ENCODE measurements around the gene SLC24A4.
A peak's percentile ranks its signal among the peaks of the same experiment; 100 is the strongest.

SLC24A4 gene

DNA sequence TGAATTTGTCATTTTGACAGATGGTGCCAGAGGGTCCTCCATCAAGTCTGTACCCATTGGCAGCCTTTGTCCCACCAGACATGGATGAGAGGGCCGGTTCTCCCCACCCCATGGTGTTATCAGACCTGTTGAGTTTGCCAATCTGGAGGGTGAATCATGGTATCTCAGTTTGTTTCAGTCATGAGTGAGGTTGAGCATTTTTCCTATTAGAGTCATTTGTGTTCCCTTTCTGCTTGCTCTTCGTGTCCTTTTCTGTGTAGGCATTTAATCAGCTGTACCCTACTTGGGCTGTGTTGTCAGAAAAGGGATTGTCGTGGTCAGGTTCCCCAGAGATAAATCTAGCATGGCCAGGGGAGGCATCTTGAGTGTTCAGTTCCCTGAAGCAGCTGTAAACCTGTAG lies 30.5 kb downstream of the SLC24A4 start:
- no peak overlapping the region for H3K4me3 ChIP-seq (replicated peaks in 1 of 2; ENCODE audit: low read depth in 2 of 2, low read length in 2 of 2)
- no peak for DNase-seq (ENCODE audit: low read depth in 2 of 2)
- TF ChIP-seq, protein P1, sequence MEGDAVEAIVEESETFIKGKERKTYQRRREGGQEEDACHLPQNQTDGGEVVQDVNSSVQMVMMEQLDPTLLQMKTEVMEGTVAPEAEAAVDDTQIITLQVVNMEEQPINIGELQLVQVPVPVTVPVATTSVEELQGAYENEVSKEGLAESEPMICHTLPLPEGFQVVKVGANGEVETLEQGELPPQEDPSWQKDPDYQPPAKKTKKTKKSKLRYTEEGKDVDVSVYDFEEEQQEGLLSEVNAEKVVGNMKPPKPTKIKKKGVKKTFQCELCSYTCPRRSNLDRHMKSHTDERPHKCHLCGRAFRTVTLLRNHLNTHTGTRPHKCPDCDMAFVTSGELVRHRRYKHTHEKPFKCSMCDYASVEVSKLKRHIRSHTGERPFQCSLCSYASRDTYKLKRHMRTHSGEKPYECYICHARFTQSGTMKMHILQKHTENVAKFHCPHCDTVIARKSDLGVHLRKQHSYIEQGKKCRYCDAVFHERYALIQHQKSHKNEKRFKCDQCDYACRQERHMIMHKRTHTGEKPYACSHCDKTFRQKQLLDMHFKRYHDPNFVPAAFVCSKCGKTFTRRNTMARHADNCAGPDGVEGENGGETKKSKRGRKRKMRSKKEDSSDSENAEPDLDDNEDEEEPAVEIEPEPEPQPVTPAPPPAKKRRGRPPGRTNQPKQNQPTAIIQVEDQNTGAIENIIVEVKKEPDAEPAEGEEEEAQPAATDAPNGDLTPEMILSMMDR (IDR thresholded peaks at IDR 0.05; ENCODE audit: low read depth, low read length): no peak

DNA sequence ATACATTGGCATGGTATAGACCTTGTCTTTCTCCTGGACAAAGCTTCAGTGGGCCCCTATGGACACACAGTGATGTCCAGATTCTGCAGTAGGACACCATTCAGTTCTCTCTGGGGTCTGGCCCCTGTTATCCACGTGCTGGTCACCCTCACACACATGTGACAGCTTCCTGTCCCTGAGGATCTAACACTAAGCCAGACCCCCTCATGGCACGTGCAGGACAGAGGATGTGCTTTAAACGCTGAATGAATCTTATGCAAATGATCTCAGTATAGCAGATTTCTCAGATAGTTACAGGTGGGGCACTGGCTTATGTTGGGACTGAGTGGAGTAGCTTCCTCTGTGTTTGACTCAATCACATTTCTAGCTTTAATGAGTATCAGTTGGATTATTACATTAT lies 33.7 kb downstream of the SLC24A4 start:
- TF ChIP-seq, protein P1 (IDR thresholded peaks at IDR 0.05; ENCODE audit: low read depth, low read length): no peak
- DNase-seq (ENCODE audit: low read depth in 2 of 2): no peak
- H3K4me3 ChIP-seq (replicated peaks in 1 of 2; ENCODE audit: low read depth in 2 of 2, low read length in 2 of 2): no peak overlapping the region

- no peak overlapping the region for H3K4me3 ChIP-seq (replicated peaks in 1 of 2; ENCODE audit: low read depth in 2 of 2, low read length in 2 of 2)
- DNase-seq (ENCODE audit: low read depth in 2 of 2): no peak
- TF ChIP-seq, protein P1 (IDR thresholded peaks at IDR 0.05; ENCODE audit: low read depth, low read length): no peak
Observed at GRCh38 chr14:92360651-92361370, 37.8 kb downstream of the SLC24A4 start.

DNA sequence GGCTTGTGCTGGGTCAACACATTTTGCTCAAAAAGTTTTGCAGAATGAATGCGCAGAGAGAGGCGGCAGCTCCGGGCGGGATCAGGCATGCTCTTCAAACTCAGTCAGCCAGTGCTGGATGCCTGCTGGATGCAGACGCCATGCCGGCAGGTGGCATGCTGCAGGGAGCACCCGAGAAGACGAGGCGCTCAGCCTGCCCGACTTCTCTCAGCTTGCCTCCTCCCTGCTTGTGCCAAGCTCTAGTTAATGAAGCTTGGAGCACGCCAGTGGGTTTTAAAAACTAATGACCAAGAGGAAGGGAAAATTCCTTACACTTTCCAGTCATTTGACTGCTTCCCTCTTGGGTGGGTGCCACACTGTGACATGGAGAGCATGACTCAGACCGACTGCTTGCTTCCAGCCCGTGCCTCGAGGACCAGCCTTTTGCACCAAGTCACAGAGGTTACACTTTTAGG lies 39.8 kb downstream of the SLC24A4 start:
- TF ChIP-seq, protein P1 (IDR thresholded peaks at IDR 0.05; ENCODE audit: low read depth, low read length): no peak
- H3K4me3 ChIP-seq (replicated peaks in 1 of 2; ENCODE audit: low read depth in 2 of 2, low read length in 2 of 2): no peak overlapping the region
- peak; percentile 19 to 21 for DNase-seq (ENCODE audit: low read depth in 2 of 2)

DNA sequence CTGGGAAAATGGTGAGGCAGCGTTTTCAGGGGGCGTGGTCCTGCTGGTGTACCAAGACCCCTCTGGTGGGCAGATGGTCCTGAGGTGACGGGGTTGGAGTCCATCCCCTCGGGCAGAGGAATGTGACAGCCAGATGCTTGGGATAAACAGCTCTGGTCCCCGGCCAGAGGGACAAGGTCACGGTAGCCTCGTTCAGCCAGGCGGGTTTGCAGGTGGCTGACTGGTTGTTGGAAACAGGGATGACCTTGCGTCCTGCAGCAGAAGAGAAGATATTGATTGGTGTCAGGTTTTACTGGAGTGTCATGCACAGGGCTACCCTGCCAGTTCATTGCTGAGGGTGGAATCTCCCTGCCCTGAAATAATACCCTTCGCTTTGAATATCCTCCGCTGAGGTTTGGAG lies 43.3 kb downstream of the SLC24A4 start:
- no peak for DNase-seq (ENCODE audit: low read depth in 2 of 2)
- TF ChIP-seq, protein P1 (IDR thresholded peaks at IDR 0.05; ENCODE audit: low read depth, low read length): no peak
- no peak overlapping the region for H3K4me3 ChIP-seq (replicated peaks in 1 of 2; ENCODE audit: low read depth in 2 of 2, low read length in 2 of 2)

DNA sequence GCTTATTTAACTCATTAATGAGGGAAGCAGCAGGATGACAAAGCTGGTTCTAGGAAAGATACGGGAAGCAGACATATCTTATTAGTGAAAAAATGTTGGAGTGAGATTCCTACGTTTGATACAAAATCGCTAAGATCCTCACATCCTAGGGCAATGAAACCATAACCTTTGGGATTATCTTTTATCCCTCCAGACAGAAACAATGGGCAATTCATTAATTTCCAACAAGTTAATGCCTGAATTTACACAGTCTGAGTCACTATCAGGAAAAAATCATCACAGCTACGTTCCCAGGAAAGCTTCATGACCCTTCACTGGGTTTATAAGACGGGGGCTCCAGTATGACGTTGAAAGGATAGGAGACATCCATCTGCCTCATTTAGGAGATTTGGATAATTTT lies 45.0 kb downstream of the SLC24A4 start:
- TF ChIP-seq, protein P1 (IDR thresholded peaks at IDR 0.05; ENCODE audit: low read depth, low read length): no peak
- H3K4me3 ChIP-seq (replicated peaks in 1 of 2; ENCODE audit: low read depth in 2 of 2, low read length in 2 of 2): no peak overlapping the region
- no peak for DNase-seq (ENCODE audit: low read depth in 2 of 2)

DNA sequence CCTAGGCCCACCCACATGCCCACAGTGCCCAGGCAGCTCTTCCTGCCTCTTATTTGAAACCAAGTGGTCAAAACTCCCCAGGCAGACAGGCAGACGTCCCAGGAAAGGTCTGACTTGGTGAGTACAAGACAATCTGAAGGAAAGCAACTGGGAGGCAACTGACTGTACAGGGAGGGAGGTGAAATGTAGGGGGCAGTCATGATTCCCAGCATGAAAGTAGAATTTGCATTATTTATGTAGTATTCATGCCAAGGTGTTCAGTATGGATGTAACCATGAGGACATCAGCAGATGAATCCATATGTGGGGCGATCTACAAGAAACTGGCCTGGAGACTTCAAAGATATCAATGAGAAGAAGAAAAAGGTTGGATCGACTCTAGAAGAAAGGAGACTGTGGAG lies 46.1 kb downstream of the SLC24A4 start:
- H3K4me3 ChIP-seq (replicated peaks in 1 of 2; ENCODE audit: low read depth in 2 of 2, low read length in 2 of 2): no peak overlapping the region
- TF ChIP-seq, protein P1 (IDR thresholded peaks at IDR 0.05; ENCODE audit: low read depth, low read length): no peak
- no peak for DNase-seq (ENCODE audit: low read depth in 2 of 2)
